Measurements from ENCODE around the gene LRRC8D.

Gene LRRC8D

GRCh38 chr1:89807983-89808382 lies 12.8 kb upstream of the LRRC8D start:
- no peak for DNase-seq (ENCODE audit: low read depth in 2 of 2)
- no peak for TF ChIP-seq CTCF (IDR thresholded peaks at IDR 0.05; ENCODE audit: low read depth, low read length)
- no peak overlapping the region for H3K4me3 ChIP-seq (replicated peaks in 1 of 2; ENCODE audit: low read depth in 2 of 2, low read length in 2 of 2)

- TF ChIP-seq CTCF (IDR thresholded peaks at IDR 0.05; ENCODE audit: low read depth, low read length) = no peak
- no peak overlapping the region for H3K4me3 ChIP-seq (replicated peaks in 1 of 2; ENCODE audit: low read depth in 2 of 2, low read length in 2 of 2)
- peak; percentile 42 to 63 for DNase-seq (ENCODE audit: low read depth in 2 of 2)
These were observed 12.3 kb upstream of the LRRC8D start for GRCh38 chr1:89808441-89809117.

GRCh38 chr1:89809556-89809955 lies 11.3 kb upstream of the LRRC8D start:
- H3K4me3 ChIP-seq (replicated peaks in 1 of 2; ENCODE audit: low read depth in 2 of 2, low read length in 2 of 2) = no peak overlapping the region
- no peak for TF ChIP-seq CTCF (IDR thresholded peaks at IDR 0.05; ENCODE audit: low read depth, low read length)
- no peak for DNase-seq (ENCODE audit: low read depth in 2 of 2)

GRCh38 chr1:89810302-89810701 lies 10.5 kb upstream of the LRRC8D start:
- TF ChIP-seq CTCF (IDR thresholded peaks at IDR 0.05; ENCODE audit: low read depth, low read length) = no peak
- DNase-seq (ENCODE audit: low read depth in 2 of 2) = no peak
- H3K4me3 ChIP-seq (replicated peaks in 1 of 2; ENCODE audit: low read depth in 2 of 2, low read length in 2 of 2) = no peak overlapping the region

GRCh38 chr1:89810880-89811279 lies 10.0 kb upstream of the LRRC8D start:
- H3K4me3 ChIP-seq (replicated peaks in 1 of 2; ENCODE audit: low read depth in 2 of 2, low read length in 2 of 2) = no peak overlapping the region
- TF ChIP-seq CTCF (IDR thresholded peaks at IDR 0.05; ENCODE audit: low read depth, low read length) = no peak
- DNase-seq (ENCODE audit: low read depth in 2 of 2) = no peak

- TF ChIP-seq CTCF (IDR thresholded peaks at IDR 0.05; ENCODE audit: low read depth, low read length) = no peak
- peak in 1 of 2 donors; percentile 58 for DNase-seq (ENCODE audit: low read depth in 2 of 2)
These were observed 7.8 kb upstream of the LRRC8D start for GRCh38 chr1:89812992-89813391.

GRCh38 chr1:89815040-89815439 lies 5.8 kb upstream of the LRRC8D start:
- no peak for TF ChIP-seq CTCF (IDR thresholded peaks at IDR 0.05; ENCODE audit: low read depth, low read length)
- DNase-seq (ENCODE audit: low read depth in 2 of 2) = peak in 1 of 2 donors; percentile 15
- H3K4me3 ChIP-seq (replicated peaks in 1 of 2; ENCODE audit: low read depth in 2 of 2, low read length in 2 of 2) = no peak overlapping the region

More at GRCh38 chr1:89812992-89813391, 7.8 kb upstream of the LRRC8D start:
- no peak overlapping the region for H3K4me3 ChIP-seq (replicated peaks in 1 of 2; ENCODE audit: low read depth in 2 of 2, low read length in 2 of 2)

Measured in cardiac fibroblast (primary cell).